ENCODE data around the gene ABCA10. TPM values are rescaled to one million over a fixed set of nuclear protein-coding genes. Genes with fewer than 3 reads are reported as not detected.

ABCA10 gene
- total RNA-seq, 4 donors from 2014 or later = 11.1 to 32.8 (median 21.7) TPM

- no peak for DNase-seq
- H3K9me3 ChIP-seq = no peaks in the 10 kb centered on the region
- H3K27me3 ChIP-seq = no peaks in the 10 kb centered on the region
- TF ChIP-seq POLR2A (IDR thresholded peaks at IDR 0.05) = no peak
- no peak for TF ChIP-seq CTCF (IDR thresholded peaks at IDR 0.05)
- H3K27ac ChIP-seq = no peak overlapping the region
- H3K4me1 ChIP-seq = no peaks in the 10 kb centered on the region
- intact Hi-C loops (cut with DNase I; ENCODE audit: low total_unique reads) = no loop called here
- H3K4me3 ChIP-seq = no peak overlapping the region
- H3K36me3 ChIP-seq = no peaks in the 10 kb centered on the region
Observed at GRCh38 chr17:69098625-69099024, 130.0 kb downstream of the ABCA10 start.

Small RNA genes lying within 50 kb of the gene (microRNA-seq; reads per million reads assigned to microRNA genes)
- gene MIR4524A (ENCODE audit: borderline microRNAs expressed, borderline replicate concordance) = not detected
- gene MIR4524B (ENCODE audit: borderline microRNAs expressed, borderline replicate concordance) = not detected

Small RNA genes lying within 50 kb of the gene (small RNA-seq; reads per million reads assigned to genes)
- not detected for gene MIR4524B

Other genes starting within 250 kb of the ABCA10 start
- gene ABCA9, start 167.9 kb downstream of the ABCA10 start, total RNA-seq = 10 to 100 TPM in 3 of 4 donors, 1 to 10 TPM in 1; 8.2 to 32.1 (median 18.4) TPM
- 10 to 100 TPM; 13.5 to 65.6 (median 45.7) TPM for gene ABCA6, start 86.9 kb downstream of the ABCA10 start, total RNA-seq
- 10 to 100 TPM in 3 of 4 donors, 1 to 10 TPM in 1; 5.9 to 50.9 (median 36.3) TPM for gene ABCA5, start 98.3 kb upstream of the ABCA10 start, total RNA-seq
- gene MAP2K6, start 185.9 kb upstream of the ABCA10 start, total RNA-seq = 10 to 100 TPM in 1 of 4 donors, 1 to 10 TPM in 3; 3.2 to 43.4 (median 4.3) TPM